Activated CD8-positive, alpha-beta memory T cell treated with anti-CD3 and anti-CD28 coated beads, Interleukin-2, amount 50 U/mL, for 24 hours (primary cell): Measurements from ENCODE around the gene LCT.
A peak's percentile ranks its signal among the peaks of the same experiment; 100 is the strongest.
"Not testable (repeated sequence)": the region's sequence is repeated elsewhere in the genome, so short reads cannot be mapped to it uniquely, and the experiment has no call there.

Experiments used
- DNase-seq: peaks from one replicate; pipeline ENCODE4 v3.0.0-alpha.2; 2020; ENCODE audit errors: extremely low read depth

The LCT gene

GRCh38 chr2:135831180-135831812 is 5.7 kb downstream of the LCT start:
- no peak for DNase-seq

- DNase-seq = no peak
These were observed 7.4 kb downstream of the LCT start for GRCh38 chr2:135829378-135830135.

GRCh38 chr2:135826544-135826943 is 10.4 kb downstream of the LCT start:
- DNase-seq = no peak

- no peak for DNase-seq
These were observed 11.3 kb downstream of the LCT start for GRCh38 chr2:135825550-135826176.

GRCh38 chr2:135825131-135825530 is 11.9 kb downstream of the LCT start:
- no peak for DNase-seq

GRCh38 chr2:135822855-135823254 is 14.1 kb downstream of the LCT start:
- DNase-seq = no peak

GRCh38 chr2:135821190-135821589 is 15.8 kb downstream of the LCT start:
- no peak for DNase-seq

GRCh38 chr2:135820003-135820618 is 16.9 kb downstream of the LCT start:
- DNase-seq = peak; percentile 85

- no peak for DNase-seq
These were observed 17.9 kb downstream of the LCT start for GRCh38 chr2:135818937-135819610.

- DNase-seq = no peak
These were observed 19.0 kb downstream of the LCT start for GRCh38 chr2:135817951-135818350.

- DNase-seq = no peak
These were observed 19.5 kb downstream of the LCT start for GRCh38 chr2:135817466-135817865.

GRCh38 chr2:135815269-135815668 is 21.7 kb downstream of the LCT start:
- no peak for DNase-seq

- no peak for DNase-seq
These were observed 24.0 kb downstream of the LCT start for GRCh38 chr2:135812907-135813511.

GRCh38 chr2:135807874-135808273 is 29.1 kb downstream of the LCT start:
- DNase-seq = not testable (repeated sequence)

- no peak for DNase-seq
These were observed 33.7 kb downstream of the LCT start for GRCh38 chr2:135803278-135803677.

- no peak for DNase-seq
These were observed 34.6 kb downstream of the LCT start for GRCh38 chr2:135802350-135802749.

- DNase-seq = no peak
These were observed 36.2 kb downstream of the LCT start for GRCh38 chr2:135800513-135801460.

GRCh38 chr2:135799738-135800137 is 37.2 kb downstream of the LCT start:
- no peak for DNase-seq

GRCh38 chr2:135798762-135799161 is 38.2 kb downstream of the LCT start:
- no peak for DNase-seq

GRCh38 chr2:135798275-135798705 is 38.7 kb downstream of the LCT start:
- no peak for DNase-seq
